Choroid plexus epithelial cell (primary cell): Measurements from ENCODE around the gene IYD.
"Not testable (repeated sequence)": the region's sequence is repeated elsewhere in the genome, so short reads cannot be mapped to it uniquely, and the experiment has no call there.

Source experiments
- DNase-seq: peaks from one replicate; pipeline ENCODE4 v3.0.0-alpha.2; 2010; ENCODE audit warnings: low read depth
- H3K4me3 ChIP-seq: 2 replicates; pipeline ENCODE4 v1.5.1; 2011; ENCODE audit warnings: low read depth, mild to moderate bottlenecking, control low read depth, low read length, moderate library complexity
- CTCF ChIP-seq: conservative IDR thresholded peaks from 2 replicates; pipeline ENCODE4 v1.5.1; 2011; ENCODE audit warnings: low read depth, mild to moderate bottlenecking, control low read depth, inconsistent platforms, low read length, moderate library complexity

Gene IYD

GRCh38 chr6:150373260-150373701, 4.5 kb downstream of the IYD start:
- no peak overlapping the region for H3K4me3 ChIP-seq
- DNase-seq: peak; percentile 16
- no peak for TF ChIP-seq CTCF

- not testable (repeated sequence) for DNase-seq
Observed at GRCh38 chr6:150374346-150374745, 5.5 kb downstream of the IYD start.

GRCh38 chr6:150377211-150377781, 8.5 kb downstream of the IYD start:
- DNase-seq: peak; percentile 14
- H3K4me3 ChIP-seq: no peak overlapping the region
- TF ChIP-seq CTCF: no peak

More at GRCh38 chr6:150374346-150374745, 5.5 kb downstream of the IYD start:
- not testable (repeated sequence) for H3K4me3 ChIP-seq

GRCh38 chr6:150380256-150380655, 11.4 kb downstream of the IYD start:
- H3K4me3 ChIP-seq: no peak overlapping the region
- no peak for DNase-seq
- no peak for TF ChIP-seq CTCF

GRCh38 chr6:150382171-150382570, 13.4 kb downstream of the IYD start:
- no peak for DNase-seq
- no peak for TF ChIP-seq CTCF
- H3K4me3 ChIP-seq: no peak overlapping the region

- DNase-seq: no peak
- no peak for TF ChIP-seq CTCF
- no peak overlapping the region for H3K4me3 ChIP-seq
Observed at GRCh38 chr6:150391414-150391813, 22.6 kb downstream of the IYD start.

GRCh38 chr6:150391890-150392289, 23.1 kb downstream of the IYD start:
- H3K4me3 ChIP-seq: no peak overlapping the region
- no peak for TF ChIP-seq CTCF
- no peak for DNase-seq
